ENCODE measurements around the gene PHLDA1.
"Not testable (repeated sequence)": the region's sequence is repeated elsewhere in the genome, so short reads cannot be mapped to it uniquely, and the experiment has no call there.

The PHLDA1 gene

DNA sequence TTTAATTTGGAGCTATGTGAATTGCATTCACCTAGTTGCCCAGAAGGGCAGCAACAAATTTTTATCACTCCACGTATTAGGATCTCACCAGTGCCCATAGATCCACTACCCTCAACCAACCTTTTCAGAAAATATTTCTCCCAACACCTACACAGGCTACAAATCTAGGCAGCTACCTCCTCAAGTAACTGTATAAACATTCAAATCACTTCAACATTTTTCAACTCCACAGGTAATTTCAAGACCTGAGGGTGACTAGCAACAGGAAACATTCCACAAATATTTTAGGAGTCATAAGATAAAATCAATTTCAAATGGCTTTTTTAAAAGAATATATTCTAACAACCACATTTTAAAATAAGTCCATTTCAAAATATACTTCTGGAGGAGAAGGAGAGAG lies 12.9 kb downstream of the PHLDA1 start:
- DNase-seq (ENCODE audit: low read depth in 2 of 2): no peak

GRCh38 chr12:76018111-76018510 lies 13.5 kb downstream of the PHLDA1 start:
- DNase-seq (ENCODE audit: low read depth in 2 of 2): no peak

DNA sequence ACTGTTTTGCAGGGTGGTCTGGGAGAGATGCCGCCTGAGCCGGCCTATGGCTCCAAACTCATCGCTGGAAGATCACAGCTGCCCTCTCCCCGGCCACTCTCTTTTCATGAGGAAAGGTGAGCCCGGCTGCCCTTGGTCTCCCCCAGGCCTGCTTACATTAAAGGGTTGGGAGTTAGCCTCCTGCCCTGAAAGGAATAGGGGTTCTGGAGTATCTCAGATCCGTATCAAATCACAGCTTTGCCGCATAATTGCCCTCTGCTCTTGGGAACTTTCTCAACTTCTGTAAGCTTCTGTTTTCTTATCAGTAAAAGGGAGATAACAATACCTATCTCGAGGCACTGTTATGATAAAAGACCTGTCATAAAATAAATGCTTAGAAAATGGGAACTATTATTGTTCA lies 17.6 kb downstream of the PHLDA1 start:
- DNase-seq (ENCODE audit: low read depth in 2 of 2): no peak

- DNase-seq (ENCODE audit: low read depth in 2 of 2): no peak
Measured at GRCh38 chr12:76013603-76014002, 18.0 kb downstream of the PHLDA1 start.

GRCh38 chr12:76012644-76013043 lies 18.9 kb downstream of the PHLDA1 start:
- DNase-seq (ENCODE audit: low read depth in 2 of 2): no peak

- no peak for DNase-seq (ENCODE audit: low read depth in 2 of 2)
Measured at GRCh38 chr12:76010732-76011458, 20.7 kb downstream of the PHLDA1 start.

GRCh38 chr12:76008428-76008827 lies 23.1 kb downstream of the PHLDA1 start:
- no peak for DNase-seq (ENCODE audit: low read depth in 2 of 2)

DNA sequence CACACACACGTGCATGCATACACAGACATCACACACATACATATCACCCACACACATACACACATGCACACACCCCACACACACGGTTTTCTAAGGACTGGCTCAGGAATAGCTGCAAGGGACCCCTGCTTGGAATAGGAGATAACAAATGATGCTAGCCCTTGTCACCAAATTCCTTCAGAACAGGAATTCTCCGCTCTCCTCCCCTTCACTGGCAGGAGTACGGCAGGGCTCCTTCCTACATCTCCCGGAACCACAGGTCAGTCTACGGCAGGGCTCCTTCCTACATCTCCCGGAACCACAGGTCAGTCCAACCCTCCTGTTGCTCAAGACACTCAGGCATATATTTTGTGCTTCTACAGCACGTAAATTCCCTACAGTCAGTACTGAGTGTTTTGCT lies 23.9 kb downstream of the PHLDA1 start:
- no peak for DNase-seq (ENCODE audit: low read depth in 2 of 2)

DNA sequence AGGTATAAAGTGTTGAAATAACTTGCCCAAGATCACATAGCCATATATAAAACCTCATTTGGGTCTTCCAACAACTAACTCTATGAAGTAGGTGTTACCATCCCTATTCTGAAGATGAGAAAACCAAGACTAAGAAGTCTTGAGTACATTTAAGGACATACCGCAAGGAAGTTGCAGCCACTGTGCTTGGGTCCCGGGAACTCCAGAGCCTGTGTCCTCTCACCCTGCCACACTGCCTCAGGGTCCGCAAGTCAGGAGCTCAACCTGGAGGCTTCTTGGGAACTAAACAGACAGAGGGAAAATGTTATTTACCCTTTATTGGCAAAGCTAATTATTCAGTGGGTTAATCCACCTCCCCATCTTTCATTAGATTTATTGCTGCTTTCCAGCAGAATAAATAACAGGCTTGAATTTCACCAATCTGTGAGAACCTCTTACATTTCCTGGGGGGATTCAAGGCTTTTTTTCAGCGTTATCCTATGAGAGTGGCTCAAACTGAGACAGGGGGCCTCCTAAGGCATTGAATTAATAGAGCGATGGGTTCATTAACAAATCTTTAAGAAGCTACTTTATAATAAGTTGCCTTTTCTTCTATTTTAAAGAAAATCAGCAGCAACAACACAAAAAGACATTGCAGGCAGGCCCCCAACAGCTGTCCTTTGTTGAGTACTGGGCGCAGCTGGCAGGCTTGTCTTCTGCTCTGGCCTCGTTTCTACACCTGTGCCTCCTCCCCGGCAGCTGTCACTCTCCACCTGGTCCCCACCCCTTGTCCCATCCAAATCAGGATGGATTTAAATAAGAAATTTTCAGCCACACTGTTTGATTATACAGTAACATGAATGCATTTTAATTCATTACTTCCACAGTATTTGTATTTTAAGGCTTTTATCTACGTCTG lies 25.3 kb downstream of the PHLDA1 start:
- no peak for DNase-seq (ENCODE audit: low read depth in 2 of 2)

- no peak for DNase-seq (ENCODE audit: low read depth in 2 of 2)
Measured at GRCh38 chr12:76003355-76003638, 28.3 kb downstream of the PHLDA1 start.

DNA sequence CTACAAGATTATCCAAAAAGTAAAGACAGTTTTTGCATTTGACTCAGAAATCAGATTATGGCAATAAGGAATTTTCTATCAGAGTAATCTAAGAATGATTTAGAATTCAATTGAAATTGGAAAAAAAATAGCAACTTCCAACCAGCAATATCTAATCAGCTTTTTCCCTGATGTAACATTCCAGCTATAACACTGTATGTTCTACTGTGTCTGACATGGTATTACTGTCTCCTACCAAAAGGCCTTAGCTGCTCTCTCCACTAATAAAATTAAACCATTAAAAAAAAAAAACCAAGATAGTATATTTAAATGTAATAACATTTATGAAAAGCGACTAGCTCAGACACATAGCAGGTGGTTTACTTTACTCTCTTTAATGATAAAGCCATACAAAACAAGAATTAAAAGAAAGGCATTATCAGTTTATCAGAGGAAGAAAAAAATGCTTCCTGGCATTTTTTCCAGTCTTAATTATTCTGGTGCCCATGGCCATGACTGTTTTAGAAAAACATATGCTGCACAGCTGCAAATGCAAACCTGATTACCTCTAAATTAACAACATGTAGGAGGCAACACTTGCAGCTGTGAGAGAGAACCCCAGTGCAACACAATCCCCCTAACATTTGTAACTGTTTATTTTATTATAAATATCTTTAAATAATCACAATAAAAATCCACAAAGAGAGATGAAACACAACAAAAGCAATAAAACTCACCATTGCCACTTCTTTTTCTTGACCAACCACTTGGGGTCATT lies 28.8 kb downstream of the PHLDA1 start:
- no peak for DNase-seq (ENCODE audit: low read depth in 2 of 2)

DNA sequence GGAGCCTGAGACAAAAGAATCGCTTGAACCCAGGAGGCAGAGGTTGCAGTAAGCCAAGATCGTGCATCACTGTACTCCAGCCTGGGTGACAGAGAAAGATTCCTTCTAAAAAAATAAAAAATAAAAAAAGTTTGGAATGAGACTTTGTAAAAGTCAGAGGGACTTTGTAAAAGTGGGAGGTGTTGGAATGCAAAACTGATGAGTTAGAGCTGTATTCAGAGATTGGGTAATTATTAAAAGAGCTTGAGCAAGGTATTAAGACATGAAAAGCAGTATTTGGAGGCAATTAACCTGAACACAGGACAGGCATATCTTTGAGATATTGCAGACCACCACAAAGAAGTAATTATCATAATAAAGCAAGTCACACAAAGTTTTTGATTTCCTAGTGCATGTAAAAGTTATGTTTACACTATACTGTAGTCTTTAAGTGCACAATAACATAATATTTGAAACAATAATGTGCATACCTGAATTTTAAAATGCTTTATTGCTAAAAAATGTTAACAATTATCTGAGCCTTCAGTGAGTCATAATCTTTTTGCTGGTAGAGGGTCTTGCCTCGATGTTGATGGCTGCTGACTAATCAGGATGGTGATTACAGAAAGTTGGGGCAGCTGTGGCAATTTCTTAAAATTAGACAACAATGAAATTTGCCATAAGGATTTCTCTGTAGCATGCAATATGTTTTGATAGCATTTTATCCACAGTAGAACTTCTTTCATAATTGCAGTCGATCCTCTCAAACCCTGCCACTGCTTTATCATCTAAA lies 33.1 kb downstream of the PHLDA1 start:
- no peak for DNase-seq (ENCODE audit: low read depth in 2 of 2)

DNA sequence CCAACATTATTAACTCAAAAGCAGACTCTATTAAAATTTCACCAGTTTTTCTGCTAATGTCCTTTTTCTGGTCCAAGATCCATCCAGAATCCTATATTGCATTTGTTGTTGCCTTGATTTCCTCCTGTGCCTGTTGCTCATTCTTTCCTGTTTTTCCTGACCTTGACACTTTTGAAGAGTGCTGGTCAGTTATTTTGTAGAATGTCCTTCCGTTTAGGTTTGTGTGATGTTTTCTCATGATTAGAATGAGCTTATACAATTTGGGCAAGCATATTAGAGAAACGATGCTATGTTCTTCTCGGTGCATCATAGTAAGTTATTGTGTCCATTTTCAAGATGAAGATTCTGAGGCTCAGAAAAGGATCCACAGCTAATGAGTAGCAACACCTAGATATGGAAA lies 33.9 kb downstream of the PHLDA1 start:
- DNase-seq (ENCODE audit: low read depth in 2 of 2): no peak

- no peak for DNase-seq (ENCODE audit: low read depth in 2 of 2)
Measured at GRCh38 chr12:75996861-75997447, 34.6 kb downstream of the PHLDA1 start.

- DNase-seq (ENCODE audit: low read depth in 2 of 2): no peak
Measured at GRCh38 chr12:75995691-75996090, 35.9 kb downstream of the PHLDA1 start.

GRCh38 chr12:75994069-75994740 lies 37.4 kb downstream of the PHLDA1 start:
- no peak for DNase-seq (ENCODE audit: low read depth in 2 of 2)

DNA sequence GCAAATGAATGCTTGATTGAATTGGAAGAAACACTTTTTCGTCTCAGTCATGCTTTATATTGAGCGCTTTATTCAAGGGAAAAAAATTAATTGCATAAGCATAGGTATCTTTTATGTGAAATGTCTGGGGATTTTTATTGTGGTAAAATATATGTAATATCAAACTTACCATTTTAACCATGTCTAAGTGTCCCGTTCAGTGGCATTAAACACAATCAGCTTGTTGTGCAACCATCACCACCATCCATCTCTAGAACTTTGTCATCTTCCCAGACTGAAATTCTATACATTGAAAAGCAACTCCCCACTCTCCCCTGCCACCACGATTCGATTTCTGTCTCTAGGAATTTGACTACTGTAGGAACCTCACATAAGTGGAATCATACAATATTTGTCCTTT lies 39.8 kb downstream of the PHLDA1 start:
- no peak for DNase-seq (ENCODE audit: low read depth in 2 of 2)

DNA sequence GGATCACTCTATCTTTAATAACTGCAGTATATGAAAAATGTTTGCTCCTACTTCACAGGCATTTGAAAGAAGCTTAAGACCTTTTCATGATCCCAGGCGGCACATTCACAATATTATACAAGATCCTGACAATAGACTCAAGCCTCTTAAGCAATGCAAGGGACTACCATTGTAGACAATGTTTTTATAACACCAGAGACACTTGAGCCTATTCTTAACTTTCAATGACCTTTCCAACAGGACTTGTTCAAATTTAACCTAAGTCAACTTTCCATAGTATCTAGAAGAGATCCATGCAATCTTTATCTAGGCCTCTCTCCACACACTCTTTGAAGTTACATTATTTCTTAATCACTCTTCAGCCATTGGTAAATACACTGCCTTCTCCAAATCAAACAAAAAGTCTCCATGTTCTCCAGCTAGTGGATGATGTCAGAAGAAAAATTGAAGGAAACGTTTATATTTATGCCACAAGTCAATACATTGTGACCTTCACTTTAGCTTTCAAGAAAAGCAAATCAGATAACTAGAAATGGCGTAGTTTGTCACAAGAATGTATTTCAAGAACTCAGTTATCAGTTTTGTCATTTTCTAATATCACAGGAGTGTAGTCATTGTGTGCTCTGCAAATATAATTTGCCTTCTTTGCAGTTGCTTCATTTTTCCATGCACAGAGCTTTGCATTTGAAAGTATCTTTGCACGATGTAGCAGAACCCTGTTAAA lies 41.2 kb downstream of the PHLDA1 start:
- DNase-seq (ENCODE audit: low read depth in 2 of 2): no peak

- not testable (repeated sequence) for DNase-seq (ENCODE audit: low read depth in 2 of 2)
Measured at GRCh38 chr12:75987709-75988108, 43.9 kb downstream of the PHLDA1 start.

Data from stimulated activated CD8-positive, alpha-beta memory T cell treated with anti-CD3 and anti-CD28 coated beads, Interleukin-7, amount 100 ng/mL, for 4 hours (primary cell).